GM19240 (cell line): ENCODE measurements around the gene COX7A1.

Experiments used
- DNase-seq: peaks from one replicate; pipeline ENCODE4 v3.0.0; 2011; ENCODE audit warnings: low spot score; ENCODE audit not compliant: insufficient read length

COX7A1 gene

DNA sequence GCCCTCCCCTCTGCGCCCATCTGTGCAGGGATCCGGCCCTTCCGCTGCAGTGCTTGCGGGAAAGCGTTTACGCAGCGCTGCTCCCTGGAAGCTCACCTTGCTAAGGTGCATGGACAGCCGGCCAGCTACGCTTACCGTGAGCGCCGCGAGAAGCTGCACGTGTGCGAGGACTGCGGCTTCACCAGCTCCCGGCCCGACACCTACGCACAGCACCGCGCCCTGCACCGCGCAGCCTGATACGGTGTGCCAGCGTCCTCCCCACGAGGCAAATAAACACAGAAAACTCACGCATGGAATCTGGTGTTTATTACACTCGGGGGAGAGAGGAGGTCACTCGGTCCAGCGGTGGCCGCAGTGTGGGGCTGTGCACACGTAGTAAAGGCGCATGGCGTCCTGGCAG, 38.8 kb downstream of the COX7A1 start:
- no peak for DNase-seq

DNA sequence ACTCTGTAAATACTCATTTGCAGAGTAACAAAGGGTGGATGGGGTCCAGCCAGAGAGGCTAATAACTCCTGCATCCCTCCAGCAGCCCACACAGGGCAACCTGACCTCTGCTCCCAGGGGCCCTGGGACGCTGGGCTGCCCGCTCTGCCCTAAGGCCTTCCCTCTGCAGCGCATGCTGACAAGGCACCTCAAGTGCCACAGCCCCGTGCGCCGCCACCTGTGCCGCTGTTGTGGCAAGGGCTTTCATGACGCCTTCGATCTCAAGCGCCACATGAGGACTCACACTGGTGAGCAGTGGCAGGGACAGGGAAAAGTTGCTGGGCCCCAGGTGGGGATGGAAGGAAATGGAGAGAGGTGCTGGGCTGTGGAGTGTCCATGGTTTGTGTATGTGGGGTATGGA, 39.6 kb downstream of the COX7A1 start:
- no peak for DNase-seq

DNA sequence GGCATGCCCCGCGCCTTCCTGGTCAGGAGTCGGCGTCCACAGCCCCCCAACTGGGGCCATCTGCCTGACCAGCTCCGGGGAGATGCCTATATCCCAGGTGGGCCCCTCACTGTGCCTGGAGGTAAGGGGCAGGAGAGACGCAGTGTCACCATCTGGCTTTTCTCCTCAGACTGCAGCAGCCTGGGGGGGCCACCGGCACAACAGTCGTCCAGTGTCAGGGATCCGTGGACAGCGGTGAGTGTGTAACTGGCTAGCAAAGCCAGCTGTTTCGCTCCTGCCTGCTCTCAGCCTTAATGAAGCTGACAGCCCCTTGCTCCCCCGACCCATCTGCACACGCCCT, 41.1 kb downstream of the COX7A1 start:
- DNase-seq, result no peak

DNA sequence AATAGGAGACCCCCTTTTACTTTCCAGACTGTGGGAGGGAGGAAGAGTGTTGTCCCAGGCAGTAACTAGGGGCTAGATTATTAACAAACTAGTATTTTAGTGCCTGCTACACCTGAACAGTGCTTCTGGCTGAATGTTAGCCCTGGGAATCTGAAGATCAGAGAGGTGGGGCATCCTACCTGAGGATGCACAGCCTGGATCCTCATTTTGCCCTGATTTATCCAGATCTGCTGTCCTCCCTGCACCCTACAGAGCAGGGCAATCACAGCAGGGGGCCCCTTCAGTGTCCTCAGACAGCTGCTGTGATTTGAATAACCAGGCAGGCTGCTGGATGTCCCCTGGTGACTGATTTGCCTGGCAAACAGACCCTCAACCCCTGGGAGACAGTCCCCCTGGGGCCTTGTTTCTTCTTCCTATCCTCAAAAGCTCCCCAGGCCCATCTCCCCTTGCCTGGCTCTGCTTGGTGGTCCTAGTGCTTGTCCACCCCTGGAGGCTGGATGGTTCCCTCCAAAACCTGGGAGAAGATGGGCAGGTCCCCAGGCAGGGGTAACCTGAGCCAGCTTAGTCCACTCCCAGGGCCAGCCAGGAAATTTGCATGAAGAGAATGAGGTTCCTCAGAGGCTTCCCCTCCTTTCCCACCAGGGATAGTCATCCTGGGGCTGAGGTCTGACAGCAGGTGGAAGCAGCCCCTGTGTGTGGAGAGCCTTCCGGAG, 41.6 kb downstream of the COX7A1 start, which contains the start of gene OVOL3:
OVOL3 (plus strand) TSS at position 657 of the 713 bp plus-strand sequence. CDS start 60 bp downstream, outside the sequence.
- no peak for DNase-seq

DNA sequence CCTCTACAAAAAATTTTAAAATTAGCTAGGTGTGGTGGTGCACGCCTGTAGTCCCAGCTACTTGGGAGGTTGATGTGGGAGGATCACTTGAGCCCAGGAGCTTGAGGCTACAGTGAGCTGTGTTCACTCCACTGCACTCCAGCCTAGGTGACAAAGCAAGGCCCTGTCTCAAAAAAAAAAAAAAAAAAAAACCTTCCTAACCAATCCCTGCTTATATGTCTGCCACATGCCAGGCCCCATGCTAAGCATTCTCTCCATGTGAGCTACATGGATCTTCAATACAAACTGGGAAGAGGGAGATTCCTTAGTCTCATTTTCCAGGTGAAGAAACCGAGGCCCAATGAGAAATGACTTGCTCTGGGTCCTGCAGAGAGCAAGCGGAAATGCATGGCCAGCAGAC, 43.6 kb downstream of the COX7A1 start:
- DNase-seq, result no peak

DNA sequence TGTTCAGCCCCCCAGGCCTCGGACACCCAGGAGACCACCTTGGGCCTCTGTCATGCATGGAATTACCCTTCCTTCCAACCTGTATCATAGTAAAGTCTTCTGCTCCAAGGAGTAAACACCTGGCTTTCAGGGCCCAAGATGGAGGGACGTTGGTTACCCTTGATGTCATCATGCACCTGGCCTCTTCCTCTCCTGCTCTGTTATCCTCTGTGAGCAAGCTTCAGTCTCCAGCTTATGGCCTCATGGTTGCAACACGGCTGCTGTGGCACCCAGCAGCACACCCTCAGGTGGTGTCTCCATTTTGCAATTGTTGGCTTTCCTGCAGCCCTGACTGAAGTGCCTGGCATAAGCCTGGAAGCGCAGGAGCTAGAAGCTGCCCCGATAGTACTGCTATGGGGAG, 45.3 kb downstream of the COX7A1 start:
- DNase-seq, result no peak

DNA sequence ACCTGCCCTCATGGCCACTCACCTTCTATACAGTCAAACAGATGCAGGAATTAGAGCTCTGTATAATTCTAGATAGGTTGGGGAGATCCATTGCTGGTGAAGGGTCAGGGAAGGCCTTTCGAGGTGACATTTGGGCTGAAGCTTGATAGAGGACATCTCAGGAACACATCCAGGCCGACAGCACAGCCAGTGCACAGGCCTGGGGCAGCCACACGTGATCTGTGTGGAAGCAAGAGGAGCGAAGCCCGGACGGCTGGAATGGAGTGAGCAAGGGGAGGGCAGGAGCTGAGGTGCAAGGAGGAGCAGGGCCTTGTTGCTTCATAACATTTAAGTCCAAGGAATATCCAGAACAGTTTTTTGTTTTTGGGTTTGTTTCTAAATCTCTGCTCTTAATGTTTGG, 45.8 kb downstream of the COX7A1 start:
- DNase-seq, result no peak

DNA sequence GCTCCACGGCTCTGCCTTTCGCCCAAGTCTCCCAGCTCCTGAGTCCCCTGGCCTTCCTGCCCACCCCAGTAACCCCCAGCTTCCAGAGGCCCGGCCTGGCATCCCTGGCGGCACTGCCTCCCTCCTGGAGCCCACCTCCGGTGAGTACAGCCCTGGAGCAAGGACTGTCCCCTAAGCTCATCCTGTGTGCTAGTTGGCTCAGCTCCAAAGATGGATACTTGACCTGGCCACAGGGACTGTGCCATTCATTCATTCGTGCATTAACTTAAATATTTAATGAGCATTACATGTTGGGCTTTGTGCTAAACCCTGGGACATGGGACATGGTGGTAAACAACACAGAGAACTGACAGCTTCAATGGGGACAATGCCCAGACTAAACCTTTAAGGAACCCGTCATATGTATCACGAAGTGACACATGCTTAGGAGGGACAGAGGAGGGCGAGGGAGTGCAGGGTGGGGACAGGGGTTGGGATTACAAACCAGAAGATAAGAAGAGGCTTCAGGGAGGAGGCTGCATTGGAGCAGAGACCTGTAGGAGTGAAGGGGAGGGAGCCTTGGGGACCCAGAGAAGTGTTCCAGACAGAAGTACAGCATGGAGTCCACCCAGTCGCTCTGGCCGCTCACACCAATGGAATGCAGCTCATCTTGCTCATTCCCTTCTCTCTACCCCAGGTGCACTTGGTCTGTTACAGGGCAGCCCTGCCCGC, 48.2 kb downstream of the COX7A1 start:
- DNase-seq, result no peak

DNA sequence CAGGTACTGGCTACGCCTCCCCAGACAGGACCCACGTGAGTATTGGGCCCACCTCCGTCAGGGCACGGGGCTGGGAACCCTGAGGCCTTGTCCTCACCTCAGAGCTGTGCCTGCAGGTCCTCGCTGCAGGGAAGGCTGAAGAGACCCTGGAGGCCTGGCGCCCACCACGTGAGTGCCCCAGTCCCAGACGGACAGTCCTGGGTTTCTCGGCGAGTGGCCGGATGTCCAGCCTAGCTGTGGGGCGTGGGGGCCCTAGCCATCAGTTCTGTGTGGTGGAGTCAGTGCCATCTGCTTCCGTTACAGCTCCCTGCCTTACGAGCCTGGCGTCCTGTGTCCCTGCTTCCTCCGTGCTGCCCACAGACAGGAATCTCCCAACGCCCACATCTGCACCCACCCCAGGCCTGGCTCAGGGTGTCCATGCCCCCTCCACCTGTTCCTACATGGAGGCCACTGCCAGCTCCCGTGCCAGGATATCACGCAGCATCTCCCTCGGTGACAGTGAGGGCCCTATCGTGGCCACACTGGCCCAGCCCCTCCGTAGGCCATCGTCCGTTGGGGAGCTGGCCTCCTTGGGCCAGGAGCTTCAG, 49.1 kb downstream of the COX7A1 start:
- no peak for DNase-seq

DNA sequence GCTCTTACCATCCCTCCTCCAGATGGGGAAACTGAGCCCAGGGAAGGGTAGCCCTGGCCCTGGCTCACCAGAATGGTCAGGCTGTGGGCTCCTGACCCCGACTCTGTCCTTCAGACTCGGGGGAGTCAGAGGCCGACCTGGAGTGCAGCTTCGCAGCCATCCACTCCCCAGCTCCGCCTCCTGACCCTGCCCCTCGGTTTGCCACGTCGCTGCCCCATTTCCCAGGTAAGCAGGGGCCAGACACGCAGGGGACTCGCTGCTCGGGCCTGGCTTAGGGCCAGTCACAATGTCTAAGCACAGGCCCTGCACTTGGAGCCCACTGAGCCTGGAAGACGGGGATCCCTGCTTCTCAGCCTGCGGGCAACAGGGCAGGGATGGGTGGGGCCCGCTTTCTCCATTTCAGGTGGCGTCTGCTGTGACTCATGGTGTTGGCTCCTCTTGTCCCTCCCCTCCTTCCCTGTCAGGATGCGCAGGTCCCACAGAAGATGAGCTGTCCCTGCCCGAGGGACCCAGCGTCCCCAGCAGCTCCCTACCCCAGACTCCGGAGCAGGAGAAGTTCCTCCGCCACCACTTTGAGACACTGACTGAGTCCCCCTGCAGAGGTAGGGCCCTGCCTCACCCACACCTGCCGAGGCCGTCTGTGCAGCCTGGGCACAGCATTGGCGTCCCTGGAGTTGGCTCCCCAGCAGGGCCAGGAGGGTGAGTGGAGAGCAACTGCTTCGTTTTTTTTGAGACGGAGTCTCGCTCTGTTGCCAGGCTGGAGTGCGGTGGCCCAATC, 50.5 kb downstream of the COX7A1 start:
- no peak for DNase-seq
